Ishikawa (cell line): ENCODE data around the gene CFAP61.

ENCODE experiments used
- CEBPB ChIP-seq: IDR thresholded peaks from 2 replicates; pipeline ENCODE4 v1.6.1; 2012
- EP300 ChIP-seq: IDR thresholded peaks from 2 replicates; pipeline ENCODE4 v1.6.1; 2012; ENCODE audit warnings: borderline replicate concordance
- MAX ChIP-seq: IDR thresholded peaks from 2 replicates; pipeline ENCODE4 v1.6.1; 2012
- NFIC ChIP-seq: IDR thresholded peaks from 2 replicates; pipeline ENCODE4 v1.6.1; 2012
- RAD21 ChIP-seq: IDR thresholded peaks from 2 replicates; pipeline ENCODE4 v1.6.1; 2012; ENCODE audit warnings: low read depth
- REST ChIP-seq: IDR thresholded peaks from 2 replicates; pipeline ENCODE4 v1.6.1; 2012; ENCODE audit warnings: low read depth, mild to moderate bottlenecking
- TAF1 ChIP-seq: IDR thresholded peaks from 2 replicates; pipeline ENCODE4 v1.6.1; 2012; ENCODE audit warnings: low read depth, mild to moderate bottlenecking
- YY1 ChIP-seq: IDR thresholded peaks from 2 replicates; pipeline ENCODE4 v1.6.1; 2012; ENCODE audit warnings: low read depth
- ZBTB7A ChIP-seq: IDR thresholded peaks from 2 replicates; pipeline ENCODE4 v1.6.1; 2012; ENCODE audit warnings: low read depth
- TF ChIP-seq, protein P1 (sequence below): IDR thresholded peaks from 2 replicates; pipeline ENCODE4 v1.6.1; 2012

DNA sequence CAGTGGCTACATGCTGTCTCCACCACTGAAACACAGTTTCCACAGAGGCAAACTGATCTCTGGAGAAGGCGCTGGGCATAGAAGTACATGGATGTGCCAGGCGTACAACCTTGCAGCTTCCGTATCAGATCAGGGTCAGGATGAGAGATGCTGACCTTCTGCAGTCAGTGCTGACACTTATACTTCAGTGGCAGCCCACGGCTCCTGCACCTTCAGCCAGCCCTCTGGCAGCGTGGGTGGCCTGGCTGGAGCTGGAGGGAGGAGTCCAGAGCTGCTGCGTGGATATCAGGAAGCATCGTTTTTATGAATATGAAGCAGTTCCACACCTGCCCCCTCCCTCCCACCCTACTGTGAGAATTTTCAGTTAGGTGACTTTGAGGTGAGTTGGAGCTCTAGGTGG lies 149.3 kb downstream of the CFAP61 start:
- TF ChIP-seq CEBPB: no peak
- TF ChIP-seq TAF1: no peak
- TF ChIP-seq EP300: no peak
- TF ChIP-seq MAX: no peak
- no peak for TF ChIP-seq YY1
- no peak for TF ChIP-seq REST
- no peak for TF ChIP-seq RAD21
- TF ChIP-seq, protein P1, sequence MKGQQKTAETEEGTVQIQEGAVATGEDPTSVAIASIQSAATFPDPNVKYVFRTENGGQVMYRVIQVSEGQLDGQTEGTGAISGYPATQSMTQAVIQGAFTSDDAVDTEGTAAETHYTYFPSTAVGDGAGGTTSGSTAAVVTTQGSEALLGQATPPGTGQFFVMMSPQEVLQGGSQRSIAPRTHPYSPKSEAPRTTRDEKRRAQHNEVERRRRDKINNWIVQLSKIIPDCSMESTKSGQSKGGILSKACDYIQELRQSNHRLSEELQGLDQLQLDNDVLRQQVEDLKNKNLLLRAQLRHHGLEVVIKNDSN: no peak
- no peak for TF ChIP-seq ZBTB7A
- TF ChIP-seq NFIC: no peak
